Naive thymus-derived CD4-positive, alpha-beta T cell (primary cell): ENCODE data around the gene TMA7. TPM values are rescaled to one million over a fixed set of nuclear protein-coding genes. Genes with fewer than 3 reads are reported as not detected.
"Not testable (repeated sequence)": the region's sequence is repeated elsewhere in the genome, so short reads cannot be mapped to it uniquely, and the experiment has no call there.

Experiments
- ATAC-seq: fragments of 150-1000 bp; cut with Tn5 transposase; 2 replicates; pipeline ENCODE4 v1.10.0; 2021; ENCODE audit warnings: mild to moderate bottlenecking, moderate library complexity
- CTCF ChIA-PET: fragments of 350-600 bp; sonication (Branson Sonifier 250); formaldehyde crosslinking; loops from one replicate; lab custom pipeline; 2021; ENCODE audit warnings: antibody characterized with exemption; lab: Charles Lee
- POLR2A ChIA-PET: fragments of 350-600 bp; sonication (Branson Sonifier 250); formaldehyde crosslinking; loops from one replicate; lab custom pipeline; 2021; ENCODE audit warnings: antibody characterized with exemption, inconsistent platforms; lab: Charles Lee
- DNase-seq, 9 donors: peaks; one replicate each; pipeline versions ENCODE4 v3.0.0 to v3.0.0-alpha.2; 2020 to 2022; ENCODE audit warnings: mixed read lengths in 1 of 9
- H3K27ac ChIP-seq: one replicate; pipeline ENCODE4 v1.7.0; 2013; ENCODE audit warnings: mild to moderate bottlenecking, low read depth, low read length, moderate library complexity
- H3K27me3 ChIP-seq, 2 donors: one replicate each; pipeline ENCODE4 v1.7.0; 2013; ENCODE audit warnings: low read length in 2 of 2, mild to moderate bottlenecking in 2 of 2, moderate library complexity in 2 of 2; ENCODE audit not compliant: control insufficient read depth in 2 of 2, insufficient read depth in 2 of 2
- H3K36me3 ChIP-seq, 3 experiments: 1 replicate in 2 of 3; 2 replicates in 1 of 3; pipeline ENCODE4 v1.7.0; 2013; ENCODE audit warnings: low read length in 3 of 3, mild to moderate bottlenecking in 3 of 3, moderate library complexity in 1 of 3; ENCODE audit not compliant: insufficient read depth in 3 of 3, control insufficient read depth in 2 of 3
- H3K4me1 ChIP-seq, 2 donors: one replicate each; pipeline ENCODE4 v1.7.0; 2013; ENCODE audit warnings: low read length in 2 of 2, mild to moderate bottlenecking in 2 of 2, moderate library complexity in 1 of 2; ENCODE audit not compliant: control insufficient read depth in 2 of 2, insufficient read depth in 2 of 2
- H3K4me3 ChIP-seq: 2 replicates; pipeline ENCODE4 v1.7.0; 2013; ENCODE audit warnings: mild to moderate bottlenecking, low read length
- H3K9me3 ChIP-seq, 3 experiments: 1 replicate in 2 of 3; 2 replicates in 1 of 3; pipeline ENCODE4 v1.7.0; 2013; ENCODE audit warnings: low read length in 3 of 3; ENCODE audit not compliant: control insufficient read depth in 2 of 3
- H3K27ac Mint-ChIP-seq, 9 donors: one replicate each; pipeline ENCODE4 v1.8.0; 2020 to 2022; ENCODE audit warnings: mixed read lengths in 9 of 9, mild to moderate bottlenecking in 8 of 9, moderate library complexity in 5 of 9, inconsistent platforms in 2 of 9
- H3K27me3 Mint-ChIP-seq, 5 donors: one replicate each; pipeline ENCODE4 v1.8.0; 2021 to 2022; ENCODE audit warnings: mixed read lengths in 5 of 5, mild to moderate bottlenecking in 1 of 5
- H3K36me3 Mint-ChIP-seq, 5 donors: one replicate each; pipeline ENCODE4 v1.8.0; 2020 to 2022; ENCODE audit warnings: mixed read lengths in 5 of 5, mild to moderate bottlenecking in 3 of 5, inconsistent platforms in 1 of 5
- H3K4me1 Mint-ChIP-seq, 7 donors: one replicate each; pipeline ENCODE4 v1.8.0; 2020 to 2022; ENCODE audit warnings: mixed read lengths in 7 of 7, mild to moderate bottlenecking in 3 of 7, inconsistent platforms in 1 of 7
- H3K4me3 Mint-ChIP-seq, 10 donors: one replicate each; pipeline ENCODE4 v1.8.0; 2020 to 2022; ENCODE audit warnings: mild to moderate bottlenecking in 10 of 10, mixed read lengths in 10 of 10, moderate library complexity in 6 of 10, inconsistent platforms in 2 of 10
- H3K9me3 Mint-ChIP-seq, 11 donors: one replicate each; pipeline ENCODE4 v1.8.0; 2020 to 2022; ENCODE audit warnings: mixed read lengths in 11 of 11, mild to moderate bottlenecking in 4 of 11, inconsistent platforms in 1 of 11, moderate library complexity in 1 of 11
- intact Hi-C, 2 donors: fragments of 100-400 bp; cut with micrococcal nuclease; formaldehyde crosslinking; loops; one replicate each; pipeline ENCODE4 v1.15.1; 2023
- polyA plus RNA-seq, 2 donors: library from polyadenylated mRNA; unstranded; fragments of 300-500 nt; fragmentation: Illumina TruSeq; gene quantifications; one replicate each; pipeline ENCODE4 v1.2.3, GENCODE V29; 2021
- total RNA-seq, 6 experiments: library from RNA in 5 of 6; stranded (reverse) in 5 of 6; gene quantifications; 1 replicate in 5 of 6; 2 replicates in 1 of 6; pipeline ENCODE4 v1.2.3 and lab custom pipeline; 2021 to 2026

Gene TMA7
- total and polyA plus RNA-seq, 7 experiments from 2014 or later, result 193 to 752 (median 269) TPM

GRCh38 chr3:48470286-48470685 is 30.2 kb downstream of the TMA7 start:
- Histone ChIP-seq H3K36me3 (peaks cover 0 to 34% (median 5%) of the 10 kb centered on the region in 3 experiments), H3K27ac (peak overlapping the region; percentile 95), H3K4me3 (no peak overlapping the region), H3K4me1 (peaks cover 61% of the 10 kb centered on the region in 2 donors), H3K9me3 (no peaks in the 10 kb centered on the region), H3K27me3 (no peaks in the 10 kb centered on the region)
- Mint-ChIP-seq H3K4me1 (peaks cover 41 to 77% (median 73%) of the 10 kb centered on the region in 7 donors), H3K9me3 (peaks cover 0 to 2% (median 0%) of the 10 kb centered on the region in 11 donors), H3K27me3 (peaks cover 0 to 2% (median 0%) of the 10 kb centered on the region in 5 donors), H3K27ac (peak overlapping the region; percentile 65 to 99 (median 90)), H3K36me3 (peaks cover 0 to 45% (median 10%) of the 10 kb centered on the region in 5 donors), H3K4me3 (peak overlapping the region; percentile 69 to 98 (median 80))
- DNase-seq, result no peak
- intact Hi-C loops, result loop anchor here in 1 of 2 donors (5.0 to 10.0 kb wide), 2 partner anchors 622 to 1825 kb away; partner anchors contain the start of genes HYAL3, IFRD2, NAA80 and QRICH1
- ChIA-PET CTCF (interaction anchor here (1.2 to 3.3 kb wide), 4 partner anchors 34 to 80 kb away, joined by 4 to 10 read pairs (median 4); no protein-coding TSS in a partner anchor), POLR2A (interaction anchor here (0.6 to 1.7 kb wide), 13 partner anchors 9 to 938 kb away, joined by 3 to 6 read pairs (median 3); partner anchors contain the start of genes ATRIP and SHISA5)
- no peak for ATAC-seq

GRCh38 chr3:48472673-48472922 is 32.5 kb downstream of the TMA7 start:
- Histone ChIP-seq H3K4me1 (peaks cover 46 to 54% of the 10 kb centered on the region in 2 donors), H3K27me3 (no peaks in the 10 kb centered on the region), H3K4me3 (peak overlapping the region; percentile 92), H3K36me3 (peaks cover 0 to 28% (median 3%) of the 10 kb centered on the region in 3 experiments), H3K27ac (peak overlapping the region; percentile 95), H3K9me3 (no peaks in the 10 kb centered on the region)
- peaks cover 41 to 75% (median 64%) of the 10 kb centered on the region in 7 donors for H3K4me1 Mint-ChIP-seq
- ATAC-seq (peak; percentile 15), DNase-seq (no peak)
- H3K4me3 Mint-ChIP-seq, result peak overlapping the region; percentile 87 to 100 (median 94)
- ChIA-PET CTCF (interaction anchor here (0.6 to 3.3 kb wide), 8 partner anchors 9 to 72 kb away, joined by 3 to 22 read pairs (median 7); no protein-coding TSS in a partner anchor), POLR2A (interaction anchor here (0.7 to 3.9 kb wide), 21 partner anchors 9 to 85 kb away, joined by 3 to 28 read pairs (median 5); partner anchors contain the start of genes ATRIP, CCDC51, SHISA5 and TMA7)
- peaks cover 0 to 2% (median 0%) of the 10 kb centered on the region in 5 donors for H3K27me3 Mint-ChIP-seq
- H3K36me3 Mint-ChIP-seq, result peaks cover 0 to 32% (median 9%) of the 10 kb centered on the region in 5 donors
- intact Hi-C loops, result loop anchor here (2.0 to 10.0 kb wide), 3 partner anchors 84 to 1822 kb away; partner anchors contain the start of genes HYAL3 (in 1 of the 2), IFRD2 (in 1 of the 2), NAA80 (in 1 of the 2) and PFKFB4 (in 1 of the 2)
- H3K9me3 Mint-ChIP-seq, result peaks cover 0 to 2% (median 0%) of the 10 kb centered on the region in 11 donors
- H3K27ac Mint-ChIP-seq, result peak overlapping the region; percentile 90 to 100 (median 99)

GRCh38 chr3:48472923-48473616 is 33.0 kb downstream of the TMA7 start:
- intact Hi-C loops, result loop anchor here (1.0 to 10.0 kb wide), 7 partner anchors 27 to 1822 kb away; partner anchors contain the start of genes CCDC51 (in 2 of the 2), PFKFB4 (in 2 of the 2), TMA7 (in 2 of the 2) and ATRIP (in 1 of the 2)
- H3K36me3 ChIP-seq, result peaks cover 0 to 23% (median 0%) of the 10 kb centered on the region in 3 experiments
- DNase-seq, result peak; percentile 79 to 98 (median 95)
- POLR2A ChIA-PET, result interaction anchor here (0.5 to 3.9 kb wide), 25 partner anchors 9 to 85 kb away, joined by 3 to 28 read pairs (median 5); partner anchors contain the start of genes ATRIP, CCDC51, PFKFB4 and SHISA5
- peaks cover 0 to 30% (median 4%) of the 10 kb centered on the region in 5 donors for H3K36me3 Mint-ChIP-seq
- peaks cover 0 to 2% (median 0%) of the 10 kb centered on the region in 11 donors for H3K9me3 Mint-ChIP-seq
- peak; percentile 93 for ATAC-seq
- CTCF ChIA-PET, result interaction anchor here (1.0 to 3.3 kb wide), 8 partner anchors 9 to 72 kb away, joined by 3 to 22 read pairs (median 7); no protein-coding TSS in a partner anchor
- peaks cover 46 to 54% of the 10 kb centered on the region in 2 donors for H3K4me1 ChIP-seq
- no peaks in the 10 kb centered on the region for H3K27me3 ChIP-seq
- H3K9me3 ChIP-seq, result no peaks in the 10 kb centered on the region
- H3K27ac Mint-ChIP-seq, result peak overlapping the region; percentile 90 to 100 (median 99)
- peaks cover 41 to 75% (median 64%) of the 10 kb centered on the region in 7 donors for H3K4me1 Mint-ChIP-seq
- peak overlapping the region; percentile 87 to 100 (median 94) for H3K4me3 Mint-ChIP-seq
- peak overlapping the region; percentile 92 for H3K4me3 ChIP-seq
- peaks cover 0 to 2% (median 0%) of the 10 kb centered on the region in 5 donors for H3K27me3 Mint-ChIP-seq
- H3K27ac ChIP-seq, result peak overlapping the region; percentile 95

- ChIA-PET POLR2A (interaction anchor here (0.5 to 3.9 kb wide), 19 partner anchors 8 to 84 kb away, joined by 3 to 28 read pairs (median 5); partner anchors contain the start of genes ATRIP, CCDC51, PFKFB4 and SHISA5), CTCF (interaction anchor here (0.6 to 3.3 kb wide), 8 partner anchors 10 to 73 kb away, joined by 3 to 22 read pairs (median 8); no protein-coding TSS in a partner anchor)
- Mint-ChIP-seq H3K4me1 (peaks cover 40 to 77% (median 64%) of the 10 kb centered on the region in 7 donors), H3K9me3 (peaks cover 0 to 2% (median 0%) of the 10 kb centered on the region in 11 donors), H3K27me3 (peaks cover 0 to 2% (median 0%) of the 10 kb centered on the region in 5 donors), H3K27ac (peak overlapping the region; percentile 90 to 100 (median 99)), H3K4me3 (peak overlapping the region; percentile 76 to 100 (median 93)), H3K36me3 (peaks cover 0 to 30% (median 3%) of the 10 kb centered on the region in 5 donors)
- peaks cover 46 to 51% of the 10 kb centered on the region in 2 donors for H3K4me1 ChIP-seq
- no peaks in the 10 kb centered on the region for H3K27me3 ChIP-seq
- intact Hi-C loops, result loop anchor here (1.0 to 10.0 kb wide), 7 partner anchors 27 to 1821 kb away; partner anchors contain the start of genes CCDC51 (in 2 of the 2), PFKFB4 (in 2 of the 2), TMA7 (in 2 of the 2) and ATRIP (in 1 of the 2)
- ATAC-seq, result no peak
- no peak for DNase-seq
- peak overlapping the region; percentile 95 for H3K27ac ChIP-seq
- H3K9me3 ChIP-seq, result no peaks in the 10 kb centered on the region
- peak overlapping the region; percentile 31 for H3K4me3 ChIP-seq
- peaks cover 0 to 18% (median 0%) of the 10 kb centered on the region in 3 experiments for H3K36me3 ChIP-seq
Measured at GRCh38 chr3:48473617-48473952, 33.5 kb downstream of the TMA7 start.

- not testable (repeated sequence) for ATAC-seq, H3K9me3 ChIP-seq, H3K27me3 ChIP-seq, H3K9me3 Mint-ChIP-seq, DNase-seq, H3K27me3 Mint-ChIP-seq, H3K4me3 Mint-ChIP-seq, H3K4me3 ChIP-seq
- Mint-ChIP-seq H3K4me1 (peaks cover 37 to 77% (median 64%) of the 10 kb centered on the region in 7 donors), H3K36me3 (peaks cover 0 to 30% (median 3%) of the 10 kb centered on the region in 5 donors), H3K27ac (peak overlapping the region in 6 of 9 donors; percentile 90 to 100 (median 98))
- intact Hi-C loops, result loop anchor here in 1 of 2 donors (5.0 to 10.0 kb wide), 2 partner anchors 618 to 1821 kb away; partner anchors contain the start of genes HYAL3, IFRD2, NAA80 and QRICH1
- peaks cover 46 to 50% of the 10 kb centered on the region in 2 donors for H3K4me1 ChIP-seq
- peaks cover 0 to 14% (median 0%) of the 10 kb centered on the region in 3 experiments for H3K36me3 ChIP-seq
- H3K27ac ChIP-seq, result peak overlapping the region; percentile 95
- CTCF ChIA-PET, result interaction anchor here (0.6 to 3.3 kb wide), 6 partner anchors 10 to 45 kb away, joined by 3 to 22 read pairs (median 9); no protein-coding TSS in a partner anchor
- POLR2A ChIA-PET, result interaction anchor here (0.6 to 3.9 kb wide), 13 partner anchors 8 to 1329 kb away, joined by 3 to 28 read pairs (median 5); partner anchors contain the start of genes CCDC51, PFKFB4, SHISA5 and TMA7
Measured at GRCh38 chr3:48474031-48474430, 34.0 kb downstream of the TMA7 start.
